Esophagus muscularis mucosa (tissue), 4 donors: ENCODE results near the gene MAP3K10.

ENCODE experiments used
- CTCF ChIP-seq, 3 experiments: fragments of 200-600 bp in 2 of 3; fragments of 450-650 bp in 1 of 3; sonication (generic) in 2 of 3; IDR thresholded peaks; one replicate each; pipeline ENCODE4 v1.5.1; 2017 to 2019; ENCODE audit warnings: antibody characterized with exemption in 3 of 3, mild to moderate bottlenecking in 2 of 3, moderate library complexity in 1 of 3
- EP300 ChIP-seq: sonication (generic); formaldehyde crosslinking; IDR thresholded peaks from one replicate; pipeline ENCODE4 v1.6.1; 2017; ENCODE audit warnings: antibody characterized with exemption
- POLR2A ChIP-seq: fragments of 450-650 bp; IDR thresholded peaks from one replicate; pipeline ENCODE4 v1.6.1; 2017; ENCODE audit warnings: antibody characterized with exemption, moderate library complexity, mild to moderate bottlenecking, low read depth
- POLR2AphosphoS5 ChIP-seq, 2 donors: sonication (generic); formaldehyde crosslinking; IDR thresholded peaks; one replicate each; pipeline ENCODE4 v1.6.1; 2017; ENCODE audit warnings: antibody characterized with exemption in 2 of 2

DNA sequence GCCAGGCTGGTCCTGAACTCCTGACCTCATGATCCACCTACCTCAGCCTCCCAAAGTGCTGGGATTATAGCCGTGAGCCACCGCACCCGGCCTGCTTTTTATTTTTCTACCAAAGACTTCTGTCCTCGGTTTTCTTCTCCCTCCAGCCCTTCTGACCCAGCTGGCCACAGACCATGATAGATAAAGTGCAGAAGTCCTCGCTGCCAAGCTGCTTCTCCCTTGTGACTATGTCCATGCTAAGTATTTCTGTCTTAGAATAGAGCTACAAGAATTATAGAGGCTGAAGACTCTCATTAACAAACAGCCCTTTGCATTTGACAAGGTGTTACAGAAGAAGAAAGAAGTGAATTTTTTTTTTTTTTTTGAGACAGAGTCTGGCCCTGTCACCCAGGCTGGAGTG, 15.4 kb upstream of the MAP3K10 start:
- TF ChIP-seq CTCF (IDR thresholded peaks at IDR 0.05) (no peak), POLR2A (no peak), EP300 (no peak), POLR2AphosphoS5 (IDR thresholded peaks at IDR 0.05) (no peak)
